Upper lobe of left lung (tissue), 4 donors: ENCODE data around the gene BTBD9.

Experiments
- EP300 ChIP-seq, 4 donors: sonication (generic); formaldehyde crosslinking; IDR thresholded peaks; one replicate each; pipeline ENCODE4 v1.5.1; 2017; ENCODE audit warnings: antibody characterized with exemption in 4 of 4, control low read depth in 2 of 4
- POLR2A ChIP-seq, 4 donors: fragments of 450-650 bp; IDR thresholded peaks; one replicate each; pipeline ENCODE4 v1.5.1; 2016 to 2017; ENCODE audit warnings: antibody characterized with exemption in 4 of 4, mild to moderate bottlenecking in 2 of 4
- POLR2AphosphoS5 ChIP-seq, 2 donors: sonication (generic); formaldehyde crosslinking; IDR thresholded peaks; one replicate each; pipeline ENCODE4 v1.5.1; 2017; ENCODE audit warnings: antibody characterized with exemption in 2 of 2
- TF ChIP-seq, protein P1 (sequence below), 6 experiments: fragments of 450-650 bp in 4 of 6; fragments of 200-600 bp in 2 of 6; sonication (generic) in 2 of 6; IDR thresholded peaks; one replicate each; pipeline ENCODE4 v1.5.1; 2016 to 2019; ENCODE audit warnings: antibody characterized with exemption in 6 of 6

DNA sequence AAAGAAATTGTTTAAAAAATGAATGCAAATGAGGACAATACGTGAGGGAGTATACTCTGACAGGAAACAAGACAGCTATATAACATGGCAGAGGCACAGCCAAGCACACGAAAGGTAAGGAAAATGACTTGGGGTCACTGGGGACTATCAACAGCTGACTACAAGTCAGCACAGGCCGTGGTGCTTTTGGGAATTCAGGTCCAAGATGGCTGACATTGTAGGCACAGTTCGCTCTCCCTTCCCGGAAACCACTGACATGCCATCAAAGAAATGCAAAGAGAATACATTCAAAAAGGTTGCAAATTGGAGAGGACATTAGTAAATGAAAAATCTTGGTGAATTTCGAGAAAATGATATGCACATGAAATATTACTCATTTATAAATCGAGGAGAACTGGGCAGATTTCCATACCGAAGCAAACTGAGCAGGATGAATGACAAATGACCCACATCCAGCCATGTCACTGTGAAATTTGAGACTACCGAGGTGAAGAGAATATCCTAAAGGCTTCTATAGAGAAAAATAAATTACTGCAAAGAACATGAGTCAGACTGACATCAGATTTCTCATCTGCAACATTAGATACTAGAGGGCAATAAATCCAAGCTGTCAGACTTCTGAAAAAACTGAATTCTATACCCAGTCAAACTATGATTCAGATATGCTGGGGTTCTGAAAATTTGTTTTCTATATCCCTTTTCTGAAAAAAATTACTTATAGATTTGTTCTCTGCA, 391.1 kb downstream of the BTBD9 start:
- TF ChIP-seq POLR2AphosphoS5 (IDR thresholded peaks at IDR 0.05) (no peak), POLR2A (IDR thresholded peaks at IDR 0.05) (no peak), EP300 (IDR thresholded peaks at IDR 0.05) (no peak)
- TF ChIP-seq, protein P1, sequence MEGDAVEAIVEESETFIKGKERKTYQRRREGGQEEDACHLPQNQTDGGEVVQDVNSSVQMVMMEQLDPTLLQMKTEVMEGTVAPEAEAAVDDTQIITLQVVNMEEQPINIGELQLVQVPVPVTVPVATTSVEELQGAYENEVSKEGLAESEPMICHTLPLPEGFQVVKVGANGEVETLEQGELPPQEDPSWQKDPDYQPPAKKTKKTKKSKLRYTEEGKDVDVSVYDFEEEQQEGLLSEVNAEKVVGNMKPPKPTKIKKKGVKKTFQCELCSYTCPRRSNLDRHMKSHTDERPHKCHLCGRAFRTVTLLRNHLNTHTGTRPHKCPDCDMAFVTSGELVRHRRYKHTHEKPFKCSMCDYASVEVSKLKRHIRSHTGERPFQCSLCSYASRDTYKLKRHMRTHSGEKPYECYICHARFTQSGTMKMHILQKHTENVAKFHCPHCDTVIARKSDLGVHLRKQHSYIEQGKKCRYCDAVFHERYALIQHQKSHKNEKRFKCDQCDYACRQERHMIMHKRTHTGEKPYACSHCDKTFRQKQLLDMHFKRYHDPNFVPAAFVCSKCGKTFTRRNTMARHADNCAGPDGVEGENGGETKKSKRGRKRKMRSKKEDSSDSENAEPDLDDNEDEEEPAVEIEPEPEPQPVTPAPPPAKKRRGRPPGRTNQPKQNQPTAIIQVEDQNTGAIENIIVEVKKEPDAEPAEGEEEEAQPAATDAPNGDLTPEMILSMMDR (IDR thresholded peaks at IDR 0.05), result no peak
